Measurements from ENCODE around the gene TIAM2. TPM values are rescaled to one million over a fixed set of nuclear protein-coding genes. Genes with fewer than 3 reads are reported as not detected.

The TIAM2 gene
- total and polyA plus RNA-seq, 2 experiments from 2014 or later = 5.5 to 16.9 TPM

GRCh38 chr6:155256122-155256795, 261.1 kb downstream of the TIAM2 start:
- 85% methylated on average over 13 of the region's 13 CpGs for WGBS (ENCODE audit: low lambda C conversion rate, missing lambda C conversion rate)
- H3K4me2 ChIP-seq = no peak overlapping the region
- no peaks in the 10 kb centered on the region for H3K9me3 ChIP-seq (ENCODE audit: low read depth)

DNA sequence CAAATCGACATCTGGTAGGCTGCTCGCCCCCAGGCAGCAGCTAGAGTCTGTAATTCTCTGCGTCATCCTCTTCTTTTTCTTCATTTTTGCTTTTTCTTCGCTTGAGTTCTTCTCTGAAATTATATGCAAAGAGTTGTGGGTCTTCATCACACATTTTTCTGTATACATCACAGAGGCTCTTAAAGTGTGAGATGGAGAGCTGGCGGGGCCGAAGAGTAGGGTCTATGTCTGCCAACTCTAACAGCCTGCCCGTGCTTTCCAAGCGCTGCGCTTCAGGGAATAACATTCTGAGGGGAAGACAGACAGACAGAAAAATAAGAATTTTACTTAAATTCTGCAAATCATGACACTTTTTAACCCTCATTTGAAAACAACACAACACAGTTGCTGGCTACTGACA, 262.7 kb downstream of the TIAM2 start:
- peak overlapping the region; percentile 24 for H3K4me2 ChIP-seq
- no peaks in the 10 kb centered on the region for H3K9me2 ChIP-seq (replicated peaks; ENCODE audit: insufficient read depth)
- 75% methylated on average over 9 of the region's 9 CpGs for WGBS (ENCODE audit: low lambda C conversion rate, missing lambda C conversion rate)
- no peaks in the 10 kb centered on the region for H3K79me2 ChIP-seq
- H3K4me3 ChIP-seq = no peak overlapping the region
- H3K27me3 ChIP-seq = no peaks in the 10 kb centered on the region
- H4K20me1 ChIP-seq (ENCODE audit: insufficient read depth, poor library complexity, severe bottlenecking) = no peaks in the 10 kb centered on the region
- no peak for DNase-seq (ENCODE audit: low spot score)
- no peaks in the 10 kb centered on the region for H3K36me3 ChIP-seq (replicated peaks; ENCODE audit: insufficient read depth, low read depth)
- no peaks in the 10 kb centered on the region for H3K4me1 ChIP-seq (ENCODE audit: insufficient read depth)
- H3K27ac ChIP-seq = peak overlapping the region; percentile 55
- no peak for TF ChIP-seq EZH2 (IDR thresholded peaks at IDR 0.05; ENCODE audit: borderline replicate concordance)
- TF ChIP-seq, protein P1, sequence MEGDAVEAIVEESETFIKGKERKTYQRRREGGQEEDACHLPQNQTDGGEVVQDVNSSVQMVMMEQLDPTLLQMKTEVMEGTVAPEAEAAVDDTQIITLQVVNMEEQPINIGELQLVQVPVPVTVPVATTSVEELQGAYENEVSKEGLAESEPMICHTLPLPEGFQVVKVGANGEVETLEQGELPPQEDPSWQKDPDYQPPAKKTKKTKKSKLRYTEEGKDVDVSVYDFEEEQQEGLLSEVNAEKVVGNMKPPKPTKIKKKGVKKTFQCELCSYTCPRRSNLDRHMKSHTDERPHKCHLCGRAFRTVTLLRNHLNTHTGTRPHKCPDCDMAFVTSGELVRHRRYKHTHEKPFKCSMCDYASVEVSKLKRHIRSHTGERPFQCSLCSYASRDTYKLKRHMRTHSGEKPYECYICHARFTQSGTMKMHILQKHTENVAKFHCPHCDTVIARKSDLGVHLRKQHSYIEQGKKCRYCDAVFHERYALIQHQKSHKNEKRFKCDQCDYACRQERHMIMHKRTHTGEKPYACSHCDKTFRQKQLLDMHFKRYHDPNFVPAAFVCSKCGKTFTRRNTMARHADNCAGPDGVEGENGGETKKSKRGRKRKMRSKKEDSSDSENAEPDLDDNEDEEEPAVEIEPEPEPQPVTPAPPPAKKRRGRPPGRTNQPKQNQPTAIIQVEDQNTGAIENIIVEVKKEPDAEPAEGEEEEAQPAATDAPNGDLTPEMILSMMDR (IDR thresholded peaks at IDR 0.05; ENCODE audit: poor library complexity) = no peak
- no peak for TF ChIP-seq EZH2phosphoT487 (IDR thresholded peaks at IDR 0.05; ENCODE audit: low read depth, severe bottlenecking, unreplicated experiment)
- no peaks in the 10 kb centered on the region for H3K9me3 ChIP-seq (ENCODE audit: low read depth)
- H2AFZ ChIP-seq = no peak overlapping the region

More at GRCh38 chr6:155256122-155256795, 261.1 kb downstream of the TIAM2 start:
- no peak for DNase-seq (ENCODE audit: low spot score)
- no peak overlapping the region for H3K4me3 ChIP-seq
- H3K27me3 ChIP-seq = no peaks in the 10 kb centered on the region
- no peak overlapping the region for H2AFZ ChIP-seq
- TF ChIP-seq EZH2phosphoT487 (IDR thresholded peaks at IDR 0.05; ENCODE audit: low read depth, severe bottlenecking, unreplicated experiment) = no peak
- TF ChIP-seq EZH2 (IDR thresholded peaks at IDR 0.05; ENCODE audit: borderline replicate concordance) = no peak
- TF ChIP-seq, protein P1 (IDR thresholded peaks at IDR 0.05; ENCODE audit: poor library complexity) = no peak
- H3K9me2 ChIP-seq (replicated peaks; ENCODE audit: insufficient read depth) = no peaks in the 10 kb centered on the region
- no peaks in the 10 kb centered on the region for H3K79me2 ChIP-seq
- no peaks in the 10 kb centered on the region for H4K20me1 ChIP-seq (ENCODE audit: insufficient read depth, poor library complexity, severe bottlenecking)
- H3K4me1 ChIP-seq (ENCODE audit: insufficient read depth) = no peaks in the 10 kb centered on the region
- H3K27ac ChIP-seq = peak overlapping the region; percentile 55
- H3K36me3 ChIP-seq (replicated peaks; ENCODE audit: insufficient read depth, low read depth) = no peaks in the 10 kb centered on the region

DNA sequence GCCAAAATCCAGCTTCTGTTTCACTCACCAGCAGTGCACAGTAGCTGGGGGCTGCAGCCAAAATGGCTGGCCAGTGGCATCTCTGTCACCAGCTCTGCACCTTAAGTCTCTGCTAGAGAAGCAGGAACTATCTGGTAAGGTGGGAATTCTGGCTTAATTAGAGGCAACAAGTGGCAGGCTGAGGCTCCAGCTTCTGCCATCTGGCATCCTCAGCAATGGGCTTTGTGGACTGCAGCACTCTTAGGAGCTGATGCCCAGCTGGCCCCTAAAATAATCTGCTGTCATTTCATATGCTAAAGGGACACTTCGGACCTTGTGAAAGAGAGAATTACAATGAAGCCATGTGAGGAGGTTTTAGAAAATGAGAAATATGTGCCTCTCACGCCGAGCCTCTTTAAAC, 264.1 kb downstream of the TIAM2 start:
- Histone ChIP-seq H3K79me2 (no peaks in the 10 kb centered on the region), H4K20me1 (ENCODE audit: insufficient read depth, poor library complexity, severe bottlenecking) (no peaks in the 10 kb centered on the region), H3K36me3 (replicated peaks; ENCODE audit: insufficient read depth, low read depth) (no peaks in the 10 kb centered on the region)

More for the DNA sequence above, 264.1 kb downstream of the TIAM2 start:
- Histone ChIP-seq H3K27ac (no peak overlapping the region), H2AFZ (no peak overlapping the region), H3K4me1 (ENCODE audit: insufficient read depth) (no peaks in the 10 kb centered on the region), H3K4me3 (no peak overlapping the region), H3K9me3 (ENCODE audit: low read depth) (no peaks in the 10 kb centered on the region), H3K4me2 (no peak overlapping the region), H3K27me3 (no peaks in the 10 kb centered on the region), H3K9me2 (replicated peaks; ENCODE audit: insufficient read depth) (no peaks in the 10 kb centered on the region)
- no peak for DNase-seq (ENCODE audit: low spot score)
- 91% methylated on average over 3 of the region's 3 CpGs for WGBS (ENCODE audit: low lambda C conversion rate, missing lambda C conversion rate)
- TF ChIP-seq, protein P1 (IDR thresholded peaks at IDR 0.05; ENCODE audit: poor library complexity) = no peak

Data from hepatocyte (in vitro differentiated cells).